GM04504 (cell line): Measurements from ENCODE around the gene MAGI2.
"Not testable (repeated sequence)": the region's sequence is repeated elsewhere in the genome, so short reads cannot be mapped to it uniquely, and the experiment has no call there.

ENCODE experiments used
- DNase-seq: peaks from one replicate; pipeline ENCODE4 v3.0.0-alpha.2; 2012; ENCODE audit warnings: low read depth

The MAGI2 gene

DNA sequence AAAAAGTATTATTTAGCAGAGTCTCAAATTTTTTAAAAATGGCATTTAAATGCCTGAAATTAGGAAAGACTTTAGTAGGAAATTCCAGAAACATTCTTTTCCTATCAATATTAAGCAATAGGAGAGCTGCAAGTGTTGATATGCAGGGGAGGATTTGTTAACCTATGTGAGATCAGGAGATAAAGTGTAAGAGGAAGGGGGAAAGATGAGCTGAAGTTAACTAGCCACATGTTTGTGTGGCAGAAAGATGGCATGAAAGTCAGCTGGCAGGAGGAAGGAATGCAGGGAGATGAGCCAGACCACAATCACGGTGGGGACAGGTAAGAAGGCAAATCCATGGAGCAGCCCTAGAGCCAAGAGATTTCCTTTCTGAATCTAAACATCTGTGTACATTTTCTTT lies 303.6 kb downstream of the MAGI2 start:
- no peak for DNase-seq

GRCh38 chr7:79142706-79143105 lies 310.8 kb downstream of the MAGI2 start:
- DNase-seq, result no peak

- no peak for DNase-seq
Measured at GRCh38 chr7:79141252-79141651, 312.2 kb downstream of the MAGI2 start.

DNA sequence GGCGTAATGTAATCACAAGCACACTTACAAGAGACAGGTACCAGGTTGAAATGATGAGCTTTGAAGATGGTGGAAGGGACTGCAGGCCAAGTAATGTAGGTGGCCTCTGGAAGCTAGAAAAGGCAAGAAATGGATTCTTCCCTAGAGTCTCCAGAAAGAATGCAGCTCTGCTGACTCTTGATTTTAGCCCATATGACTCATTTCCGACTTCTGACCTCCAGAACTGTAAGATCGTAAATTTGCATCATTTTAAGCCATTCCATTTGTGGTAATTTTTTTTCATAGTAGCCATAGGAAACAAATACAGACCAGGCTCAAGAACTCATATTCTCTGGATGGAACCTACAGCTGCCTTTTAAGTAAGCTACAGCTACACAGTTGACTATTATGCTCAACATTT lies 315.5 kb downstream of the MAGI2 start:
- DNase-seq, result peak; percentile 39

- DNase-seq, result no peak
Measured at GRCh38 chr7:79132844-79133451, 320.5 kb downstream of the MAGI2 start.

GRCh38 chr7:79130715-79131114 lies 322.8 kb downstream of the MAGI2 start:
- DNase-seq, result no peak

- no peak for DNase-seq
Measured at GRCh38 chr7:79124331-79124730, 329.1 kb downstream of the MAGI2 start.

DNA sequence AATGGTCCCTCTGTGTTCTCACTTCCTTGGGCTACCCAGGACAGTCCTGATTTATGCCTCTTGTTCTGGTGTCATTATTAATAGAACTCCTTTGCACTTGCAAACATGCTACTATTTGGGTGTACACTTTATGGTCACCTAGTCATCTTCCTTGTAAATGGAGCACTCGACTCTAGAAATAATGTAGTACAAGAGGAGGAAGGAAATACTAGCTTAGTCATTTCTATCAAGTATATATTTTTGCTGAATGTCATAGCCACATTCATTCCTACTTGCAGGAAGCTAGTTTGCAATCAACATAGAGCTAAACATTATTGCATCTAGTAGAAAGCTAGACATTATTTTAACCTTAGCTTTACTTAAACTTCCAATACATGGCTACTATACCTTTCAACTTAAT lies 335.3 kb downstream of the MAGI2 start:
- DNase-seq, result no peak

DNA sequence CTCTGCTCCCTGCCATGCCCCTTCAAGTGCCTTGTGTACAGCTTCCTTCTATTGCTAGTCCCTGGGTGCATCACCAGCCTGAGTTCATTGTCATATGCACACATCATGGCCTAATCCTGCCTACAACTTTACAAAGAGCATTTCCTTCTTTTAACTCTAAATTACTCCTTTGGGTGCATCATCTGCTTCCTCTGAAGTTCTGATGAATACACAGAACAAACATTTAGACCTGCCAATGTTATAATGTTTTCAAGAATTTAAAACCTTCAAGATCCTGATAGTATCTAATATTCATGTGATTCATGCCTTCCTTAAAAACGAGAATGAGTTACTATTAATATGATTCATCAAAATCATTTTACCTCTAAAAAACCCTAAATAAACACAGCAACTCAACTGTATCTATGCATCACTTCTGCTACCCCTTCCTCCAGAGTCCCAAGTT lies 357.1 kb downstream of the MAGI2 start:
- DNase-seq, result peak; percentile 13

DNA sequence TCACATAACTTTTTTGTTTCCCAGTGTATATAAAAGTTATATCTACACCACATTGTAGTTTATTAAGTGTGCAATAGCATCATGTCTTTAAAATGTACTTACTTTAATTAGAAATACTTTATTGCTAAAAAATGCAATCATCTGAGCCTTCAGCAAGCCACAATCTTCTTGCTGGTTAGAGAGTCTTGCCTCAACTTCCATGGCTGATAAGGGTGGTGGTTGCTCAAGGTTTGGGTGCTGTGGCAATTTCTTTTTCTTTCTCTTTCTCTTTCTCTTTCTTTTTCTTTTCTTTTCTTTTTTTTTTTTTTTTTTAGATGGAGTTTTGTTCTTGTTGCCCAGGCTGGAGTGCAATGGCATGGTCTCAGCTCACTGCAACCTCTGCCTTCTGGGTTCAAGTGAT lies 360.0 kb downstream of the MAGI2 start:
- DNase-seq, result no peak

- peak; percentile 40 for DNase-seq
Measured at GRCh38 chr7:79091661-79092060, 361.8 kb downstream of the MAGI2 start.

- no peak for DNase-seq
Measured at GRCh38 chr7:79091011-79091410, 362.5 kb downstream of the MAGI2 start.

DNA sequence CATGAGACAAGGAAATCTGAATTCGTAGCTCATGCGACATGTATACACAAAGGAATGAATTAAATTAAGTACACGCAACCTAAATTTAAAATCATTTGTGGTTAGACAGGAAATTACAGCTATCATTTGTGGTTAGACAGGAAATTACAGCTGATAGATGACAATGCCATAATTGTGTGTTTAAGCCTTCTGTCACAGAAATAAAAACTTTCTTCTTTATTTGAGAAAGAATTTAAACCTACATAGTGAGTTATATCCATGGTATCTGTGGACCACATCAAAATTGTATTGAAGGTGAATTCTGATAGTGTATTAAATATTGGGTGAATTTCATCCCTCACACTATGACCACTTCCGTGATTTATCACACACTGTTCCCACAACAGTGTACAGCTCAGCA lies 362.9 kb downstream of the MAGI2 start:
- DNase-seq, result no peak

- no peak for DNase-seq
Measured at GRCh38 chr7:79084423-79084822, 369.0 kb downstream of the MAGI2 start.

- DNase-seq, result no peak
Measured at GRCh38 chr7:79079919-79080554, 373.4 kb downstream of the MAGI2 start.

GRCh38 chr7:79078273-79078672 lies 375.2 kb downstream of the MAGI2 start:
- no peak for DNase-seq

GRCh38 chr7:79071187-79071586 lies 382.3 kb downstream of the MAGI2 start:
- DNase-seq, result not testable (repeated sequence)

- no peak for DNase-seq
Measured at GRCh38 chr7:79064187-79064823, 389.2 kb downstream of the MAGI2 start.

- DNase-seq, result no peak
Measured at GRCh38 chr7:79063019-79063698, 390.3 kb downstream of the MAGI2 start.

- DNase-seq, result no peak
Measured at GRCh38 chr7:79060498-79060897, 393.0 kb downstream of the MAGI2 start.

- no peak for DNase-seq
Measured at GRCh38 chr7:79055722-79056415, 397.6 kb downstream of the MAGI2 start.

GRCh38 chr7:79051915-79052314 lies 401.6 kb downstream of the MAGI2 start:
- DNase-seq, result no peak
